B cell (primary cell): ENCODE measurements around the gene SFMBT2.

Source experiments
- CTCF ChIP-seq: fragments of 200-600 bp; IDR thresholded peaks from one replicate; pipeline ENCODE4 v1.8.0; 2022; ENCODE audit warnings: antibody characterized with exemption, mild to moderate bottlenecking
- EZH2 ChIP-seq: IDR thresholded peaks from 2 replicates; pipeline ENCODE4 v1.6.1; 2012; ENCODE audit warnings: borderline replicate concordance, low read depth, mild to moderate bottlenecking, moderate library complexity, low read length; ENCODE audit not compliant: insufficient read depth, poor library complexity, severe bottlenecking

- TF ChIP-seq EZH2 (no peak), CTCF (no peak)
Observed at GRCh38 chr10:7243139-7243538, 167.7 kb downstream of the SFMBT2 start.
